Fibroblast of lung (primary cell): Measurements from ENCODE around the gene MPP3. TPM values are rescaled to one million over a fixed set of nuclear protein-coding genes. Genes with fewer than 3 reads are reported as not detected.

Experiments
- DNase-seq, 2 donors: peaks; one replicate each; pipeline versions ENCODE4 v3.0.0 to v3.0.0-alpha.2; 2010; ENCODE audit warnings: low read depth in 2 of 2
- H2AFZ ChIP-seq: 2 replicates; pipeline ENCODE4 v1.5.1; 2012; ENCODE audit warnings: low read length, control low read depth, inconsistent platforms
- H3K27ac ChIP-seq: 2 replicates; pipeline ENCODE4 v1.5.1; 2011; ENCODE audit warnings: low read length, control low read depth; ENCODE audit not compliant: insufficient read depth
- H3K27me3 ChIP-seq: 2 replicates; pipeline ENCODE4 v1.5.1; 2011; ENCODE audit warnings: mild to moderate bottlenecking, low read length; ENCODE audit not compliant: control insufficient read depth, insufficient read depth
- H3K36me3 ChIP-seq: 2 replicates; pipeline ENCODE4 v1.5.1; 2011; ENCODE audit warnings: low read length; ENCODE audit not compliant: control insufficient read depth, insufficient read depth
- H3K4me1 ChIP-seq: 2 replicates; pipeline ENCODE4 v1.5.1; 2011; ENCODE audit warnings: low read length; ENCODE audit not compliant: control insufficient read depth, insufficient read depth; ENCODE audit errors: extremely low read depth
- H3K4me2 ChIP-seq: 2 replicates; pipeline ENCODE4 v1.5.1; 2011; ENCODE audit warnings: low read length, control low read depth; ENCODE audit not compliant: insufficient read depth; ENCODE audit errors: extremely low read depth
- H3K4me3 ChIP-seq, 4 experiments: fragments of 200-600 bp in 1 of 4; sonication (generic) in 1 of 4; replicated peaks in 1 of 4; 2 replicates each; pipeline ENCODE4 v1.5.1; 2011 to 2016; ENCODE audit warnings: low read length in 4 of 4, low read depth in 3 of 4, mild to moderate bottlenecking in 3 of 4, control low read depth in 2 of 4, inconsistent platforms in 1 of 4, mixed read lengths in 1 of 4; ENCODE audit not compliant: insufficient read depth in 1 of 4; ENCODE audit errors: control extremely low read depth in 1 of 4
- H3K79me2 ChIP-seq: 2 replicates; pipeline ENCODE4 v1.5.1; 2012; ENCODE audit warnings: mild to moderate bottlenecking, low read length, inconsistent platforms; ENCODE audit not compliant: control insufficient read depth, insufficient read depth
- H3K9ac ChIP-seq: 2 replicates; pipeline ENCODE4 v1.5.1; 2011; ENCODE audit warnings: mild to moderate bottlenecking, low read length, control low read depth; ENCODE audit not compliant: insufficient read depth
- H3K9me3 ChIP-seq: 2 replicates; pipeline ENCODE4 v1.5.1; 2012; ENCODE audit warnings: low read depth, low read length; ENCODE audit not compliant: control insufficient read depth, insufficient read depth
- H4K20me1 ChIP-seq: 2 replicates; pipeline ENCODE4 v1.5.1; 2011; ENCODE audit warnings: low read length; ENCODE audit not compliant: control insufficient read depth, insufficient read depth; ENCODE audit errors: extremely low read depth
- CTCF ChIP-seq, 2 donors: IDR thresholded peaks in 1 of 2; conservative IDR thresholded peaks in 1 of 2; 1 replicate in 1 of 2; 2 replicates in 1 of 2; pipeline ENCODE4 v1.5.1; 2011 to 2012; ENCODE audit warnings: low read length in 2 of 2, control low read depth in 1 of 2, inconsistent platforms in 1 of 2, low read depth in 1 of 2, mild to moderate bottlenecking in 1 of 2
- EZH2 ChIP-seq: IDR thresholded peaks from 2 replicates; pipeline ENCODE4 v1.5.1; 2012; ENCODE audit warnings: low read length, control low read depth, mild to moderate bottlenecking; ENCODE audit errors: missing control alignments
- polyA plus RNA-seq, 2 donors: library from polyadenylated mRNA; depleted of rRNA in 1 of 2; stranded (reverse) in 1 of 2; unstranded in 1 of 2; fragments of >200 nt; gene quantifications; 2 replicates each; pipeline ENCODE4 v1.2.1, GENCODE V29; 2011 to 2012; ENCODE audit warnings: missing spikeins in 1 of 2
- total RNA-seq: library from RNA; depleted of rRNA; stranded (reverse); fragments of >200 nt; gene quantifications from 2 replicates; pipeline ENCODE4 v1.2.1, GENCODE V29; 2014

The MPP3 gene
- total and polyA plus RNA-seq, 2 donors (not counting 1 experiment from before 2014, with no cell fraction given) = 4.6 to 6.9 TPM

- H3K79me2 ChIP-seq = no peaks in the 10 kb centered on the region
- TF ChIP-seq EZH2 (no peak), CTCF (conservative IDR thresholded peaks at IDR 0.05 in 1 of 2, IDR thresholded peaks at IDR 0.05 in 1 of 2; ENCODE audit: low read depth in 1 of 2, low read length in 2 of 2) (no peak)
- no peak overlapping the region for H3K4me3 ChIP-seq
- no peaks in the 10 kb centered on the region for H3K4me1 ChIP-seq
- H3K27me3 ChIP-seq = peaks cover 21% of the 10 kb centered on the region
- no peak for DNase-seq
- H3K9ac ChIP-seq = no peak overlapping the region
- no peak overlapping the region for H3K27ac ChIP-seq
- H3K4me2 ChIP-seq = no peak overlapping the region
- H2AFZ ChIP-seq = no peak overlapping the region
- no peaks in the 10 kb centered on the region for H3K36me3 ChIP-seq
- H3K9me3 ChIP-seq = no peaks in the 10 kb centered on the region
- no peaks in the 10 kb centered on the region for H4K20me1 ChIP-seq
Measured at GRCh38 chr17:43853546-43853945, 20.6 kb upstream of the MPP3 start.

- Histone ChIP-seq H4K20me1 (no peaks in the 10 kb centered on the region), H3K9me3 (no peaks in the 10 kb centered on the region), H3K27me3 (peaks cover 16% of the 10 kb centered on the region), H3K4me1 (no peaks in the 10 kb centered on the region), H3K4me3 (no peak overlapping the region), H3K9ac (no peak overlapping the region), H3K79me2 (no peaks in the 10 kb centered on the region), H3K36me3 (no peaks in the 10 kb centered on the region), H3K4me2 (no peak overlapping the region), H3K27ac (no peak overlapping the region), H2AFZ (no peak overlapping the region)
- DNase-seq = no peak
- no peak for TF ChIP-seq CTCF (conservative IDR thresholded peaks at IDR 0.05 in 1 of 2, IDR thresholded peaks at IDR 0.05 in 1 of 2; ENCODE audit: low read depth in 1 of 2, low read length in 2 of 2)
- TF ChIP-seq EZH2 = no peak
Measured at GRCh38 chr17:43852571-43852970, 19.6 kb upstream of the MPP3 start.

DNA sequence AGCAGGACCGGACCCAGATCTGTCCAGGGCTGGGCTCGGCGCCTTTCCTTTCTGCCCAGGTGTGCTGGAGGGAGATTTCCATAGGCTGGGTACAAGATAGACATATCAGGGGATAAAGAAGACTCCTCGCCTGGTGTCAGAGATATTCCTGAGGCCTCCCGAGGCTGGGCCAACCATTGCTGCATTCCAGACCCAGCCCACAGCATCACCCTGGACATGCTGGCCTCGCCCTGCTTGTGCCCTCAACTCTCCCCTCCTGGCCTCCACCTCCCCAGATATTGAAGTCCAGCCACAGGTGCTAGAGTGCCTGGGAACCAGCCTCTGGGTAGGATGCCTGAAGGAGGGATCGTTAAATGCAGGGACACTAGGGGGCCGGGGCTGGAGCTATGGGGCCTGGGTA, 16.2 kb upstream of the MPP3 start:
- Histone ChIP-seq H4K20me1 (no peaks in the 10 kb centered on the region), H3K27ac (no peak overlapping the region), H3K4me3 (no peak overlapping the region), H3K9ac (no peak overlapping the region), H2AFZ (no peak overlapping the region), H3K4me1 (no peaks in the 10 kb centered on the region), H3K27me3 (peaks cover 11% of the 10 kb centered on the region), H3K4me2 (no peak overlapping the region), H3K9me3 (no peaks in the 10 kb centered on the region), H3K79me2 (no peaks in the 10 kb centered on the region), H3K36me3 (no peaks in the 10 kb centered on the region)
- DNase-seq = no peak
- no peak for TF ChIP-seq EZH2

DNA sequence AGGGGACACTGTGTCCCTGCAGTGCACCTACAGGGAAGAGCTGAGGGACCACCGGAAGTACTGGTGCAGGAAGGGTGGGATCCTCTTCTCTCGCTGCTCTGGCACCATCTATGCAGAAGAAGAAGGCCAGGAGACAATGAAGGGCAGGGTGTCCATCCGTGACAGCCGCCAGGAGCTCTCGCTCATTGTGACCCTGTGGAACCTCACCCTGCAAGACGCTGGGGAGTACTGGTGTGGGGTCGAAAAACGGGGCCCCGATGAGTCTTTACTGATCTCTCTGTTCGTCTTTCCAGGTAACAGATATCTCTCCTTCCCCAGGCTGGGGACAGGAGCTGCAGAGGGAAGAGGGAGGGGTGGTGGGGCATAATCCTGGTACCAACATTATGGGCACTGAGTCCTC, 15.7 kb upstream of the MPP3 start:
- Histone ChIP-seq H2AFZ (no peak overlapping the region), H3K36me3 (no peaks in the 10 kb centered on the region), H4K20me1 (no peaks in the 10 kb centered on the region), H3K79me2 (no peaks in the 10 kb centered on the region), H3K9me3 (no peaks in the 10 kb centered on the region), H3K27me3 (peaks cover 11% of the 10 kb centered on the region), H3K4me3 (no peak overlapping the region), H3K4me1 (no peaks in the 10 kb centered on the region), H3K4me2 (no peak overlapping the region), H3K27ac (no peak overlapping the region), H3K9ac (no peak overlapping the region)
- no peak for TF ChIP-seq CTCF (conservative IDR thresholded peaks at IDR 0.05 in 1 of 2, IDR thresholded peaks at IDR 0.05 in 1 of 2; ENCODE audit: low read depth in 1 of 2, low read length in 2 of 2)
- no peak for TF ChIP-seq EZH2
- DNase-seq = no peak
